Activated effector memory CD4-positive, alpha-beta T cell treated with Interleukin-2 at 50 U/mL for 16 hours (primary cell): Measurements from ENCODE around the gene MYEOV.

Experiments used
- DNase-seq: peaks from one replicate; pipeline ENCODE4 v3.0.0-alpha.2; 2020

The MYEOV gene

DNA sequence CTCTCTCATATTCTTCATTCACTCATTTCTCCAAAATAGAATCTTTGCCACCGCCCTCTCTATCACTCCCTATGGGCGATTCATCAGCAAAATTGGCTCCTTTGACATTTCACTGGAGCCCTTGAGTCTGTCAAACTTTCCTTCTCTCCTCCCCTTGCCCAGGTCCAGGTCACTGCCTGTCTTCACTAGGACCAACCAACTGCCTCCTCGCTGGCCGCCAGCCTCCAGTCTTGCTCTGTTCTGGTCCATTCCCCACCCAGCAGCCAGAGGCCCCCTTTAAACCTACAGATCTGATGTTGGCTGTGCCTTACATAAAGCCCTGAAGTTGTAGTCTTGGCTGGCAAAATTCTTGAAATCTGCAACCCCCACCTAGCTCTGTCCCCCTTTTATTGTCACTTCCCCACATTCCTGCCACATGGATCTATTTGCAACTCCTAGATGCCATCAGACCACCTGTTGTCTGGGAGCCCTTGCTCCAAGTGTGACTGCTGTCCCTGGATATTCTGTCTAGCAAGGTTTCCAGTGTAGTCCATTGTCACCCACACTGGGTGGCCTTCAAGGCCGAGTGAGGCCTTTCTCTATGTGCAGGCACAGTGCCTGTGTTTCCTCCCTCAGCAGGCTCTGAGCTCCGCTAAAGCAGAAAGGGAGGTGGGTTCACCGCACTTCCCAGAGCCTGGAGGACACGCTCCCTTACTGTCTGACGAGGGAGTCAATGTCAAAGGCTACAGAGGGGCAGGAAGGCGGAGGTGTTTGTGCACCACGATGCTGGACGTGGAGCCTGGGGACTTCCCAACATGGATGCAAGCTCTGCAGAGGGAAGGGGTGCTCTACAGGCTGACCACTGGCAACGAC, 25.5 kb downstream of the MYEOV start:
- DNase-seq = no peak

- DNase-seq = no peak
Observed at GRCh38 chr11:69320326-69320725, 26.4 kb downstream of the MYEOV start.

DNA sequence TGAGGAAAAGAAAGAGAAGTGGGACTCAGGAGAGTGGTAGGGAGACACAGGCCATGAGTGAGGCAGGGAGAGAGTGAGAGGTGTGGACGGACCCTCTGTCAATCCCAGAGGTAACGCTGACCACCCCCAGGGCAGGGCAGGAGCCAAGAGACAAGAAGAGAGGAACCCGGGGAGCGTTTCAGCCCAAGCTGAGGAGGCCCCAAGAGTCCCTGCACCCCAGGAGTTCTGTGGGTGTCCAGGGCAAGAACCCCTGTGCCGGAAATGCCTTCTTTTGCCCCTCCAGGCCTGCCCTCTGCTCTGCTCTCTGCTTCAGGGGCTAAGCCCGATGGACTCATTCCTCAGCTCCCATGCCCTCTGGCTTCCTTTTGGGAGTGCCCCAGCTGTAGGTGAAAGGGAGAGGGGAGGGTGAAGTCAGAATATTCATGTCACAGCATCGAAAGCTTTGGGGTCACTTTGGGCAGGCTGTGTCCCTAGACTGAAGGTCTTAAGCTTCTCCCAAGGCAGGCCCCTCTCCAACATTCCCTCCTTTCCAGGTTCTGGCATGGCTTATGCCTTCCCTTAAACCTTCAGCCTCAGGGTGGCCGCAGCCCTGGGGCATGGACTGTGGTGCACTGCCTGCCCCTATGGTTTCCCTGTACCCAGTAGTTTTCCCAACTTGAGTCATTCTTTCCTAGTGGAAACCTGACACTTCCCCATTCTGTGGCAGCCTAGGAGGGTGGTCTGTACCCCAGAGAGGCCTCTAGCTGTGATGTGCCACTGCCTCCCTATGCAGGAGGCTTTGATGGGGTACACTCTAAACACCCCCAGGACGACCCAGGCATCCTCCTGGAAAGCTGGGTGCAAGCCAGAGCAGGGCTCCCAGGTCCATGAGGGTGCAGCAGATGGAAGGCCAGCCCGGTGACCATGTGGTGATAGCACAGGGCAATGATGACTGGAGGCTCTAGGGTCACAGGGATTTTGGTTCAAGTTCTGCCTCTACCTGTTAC, 27.1 kb downstream of the MYEOV start:
- no peak for DNase-seq

- no peak for DNase-seq
Observed at GRCh38 chr11:69321877-69322361, 28.0 kb downstream of the MYEOV start.

- no peak for DNase-seq
Observed at GRCh38 chr11:69325446-69325845, 31.5 kb downstream of the MYEOV start.

GRCh38 chr11:69326622-69327219, 32.8 kb downstream of the MYEOV start:
- DNase-seq = no peak

DNA sequence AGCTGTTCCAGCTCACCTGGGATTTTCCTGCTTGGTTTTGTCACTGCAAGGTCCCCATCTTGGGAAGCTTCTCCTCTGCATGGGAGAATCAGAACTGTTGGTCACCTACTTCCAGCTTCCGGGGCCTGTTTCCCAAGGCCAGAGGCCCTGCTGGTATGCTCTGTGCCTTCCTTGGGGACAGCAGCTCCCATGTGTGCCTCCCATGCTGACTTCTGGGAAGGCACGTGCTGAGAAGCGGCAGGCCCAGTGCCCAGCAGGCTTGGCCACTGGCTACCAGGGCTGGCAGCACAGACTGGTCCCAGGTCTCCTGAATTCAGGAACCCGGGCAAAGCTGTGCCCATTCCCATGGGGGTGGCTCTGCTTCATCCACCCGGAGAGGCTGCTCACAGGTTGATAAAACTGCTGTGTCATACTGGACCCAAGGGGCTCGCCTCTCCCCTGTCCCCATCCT, 33.8 kb downstream of the MYEOV start:
- no peak for DNase-seq

DNA sequence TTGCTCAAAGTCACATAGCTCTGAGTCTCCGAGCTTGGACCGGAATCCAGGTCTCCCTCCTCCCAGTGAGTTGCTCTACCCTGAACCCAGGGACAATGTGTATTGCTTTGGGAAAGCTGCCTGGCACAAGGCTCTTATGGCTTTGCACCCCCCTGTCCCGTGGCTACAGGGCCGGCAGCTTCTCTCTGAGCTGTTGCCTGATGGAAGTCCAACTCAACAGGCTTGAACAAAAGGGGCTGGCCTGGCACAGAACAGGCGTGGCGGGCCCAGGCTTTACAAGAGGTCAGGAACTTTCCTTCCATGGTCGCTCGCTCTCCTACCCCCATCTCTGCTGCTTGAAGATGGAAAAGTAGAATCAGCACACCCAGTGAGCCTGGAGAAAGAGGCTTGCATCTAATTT, 34.3 kb downstream of the MYEOV start:
- no peak for DNase-seq

DNA sequence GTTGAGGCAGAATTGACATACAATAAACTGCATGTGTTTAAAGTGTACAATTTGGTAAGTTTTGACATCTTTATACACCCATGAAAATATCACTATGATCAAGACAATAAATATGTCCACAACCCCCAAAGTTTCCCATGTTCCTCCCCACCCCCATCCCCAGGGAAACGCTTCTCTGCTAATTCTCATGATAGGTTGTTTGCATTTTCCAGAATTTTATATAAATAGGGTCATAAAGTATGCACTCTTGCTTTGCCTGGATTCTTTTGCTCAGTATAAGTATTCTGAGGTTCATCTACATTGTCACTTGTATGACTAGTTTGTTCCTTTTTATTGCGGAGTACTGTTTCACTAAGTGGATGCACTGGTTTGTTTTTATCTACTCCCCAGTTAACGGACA, 35.6 kb downstream of the MYEOV start:
- DNase-seq = no peak

GRCh38 chr11:69330330-69330729, 36.4 kb downstream of the MYEOV start:
- no peak for DNase-seq

- no peak for DNase-seq
Observed at GRCh38 chr11:69333149-69333710, 39.3 kb downstream of the MYEOV start.

- no peak for DNase-seq
Observed at GRCh38 chr11:69333879-69334278, 39.9 kb downstream of the MYEOV start.

DNA sequence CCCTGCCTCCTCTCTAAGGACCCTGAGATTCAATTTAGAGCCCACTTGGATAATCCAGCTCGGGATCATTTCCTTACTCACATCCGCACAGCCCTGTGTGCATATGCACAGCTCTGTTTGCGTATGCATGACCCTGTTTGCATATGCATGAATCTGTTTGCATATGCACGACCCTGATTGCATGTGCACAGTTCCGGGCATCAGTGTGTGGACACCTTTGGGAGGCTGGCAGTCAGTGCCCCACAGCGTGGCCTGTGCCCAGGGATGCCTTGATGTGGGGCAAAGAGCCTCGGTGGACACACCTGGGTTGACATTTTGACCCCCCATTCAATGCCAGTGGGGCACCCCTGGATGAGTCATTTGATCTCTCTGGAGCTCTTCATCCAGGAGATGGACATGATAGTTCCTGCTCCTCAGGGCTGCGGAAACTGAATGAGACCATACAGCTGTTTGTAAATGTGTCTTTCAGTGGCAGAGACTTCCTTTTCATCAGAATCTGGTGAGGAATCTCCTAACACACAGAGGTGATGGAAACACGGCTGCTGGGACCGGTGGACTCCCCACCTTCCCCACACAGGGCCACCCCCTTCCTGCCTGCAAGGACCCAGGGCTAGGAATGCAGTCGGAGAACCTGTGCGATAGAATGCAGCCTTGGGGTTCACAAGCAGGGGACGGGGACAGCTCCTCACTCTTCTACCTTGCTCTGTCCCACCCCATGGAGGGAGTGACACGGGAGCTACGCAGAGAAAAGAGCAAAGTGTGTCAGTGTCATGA, 41.2 kb downstream of the MYEOV start:
- no peak for DNase-seq

GRCh38 chr11:69335781-69336405, 41.9 kb downstream of the MYEOV start:
- no peak for DNase-seq

GRCh38 chr11:69337211-69337721, 43.3 kb downstream of the MYEOV start:
- no peak for DNase-seq

DNA sequence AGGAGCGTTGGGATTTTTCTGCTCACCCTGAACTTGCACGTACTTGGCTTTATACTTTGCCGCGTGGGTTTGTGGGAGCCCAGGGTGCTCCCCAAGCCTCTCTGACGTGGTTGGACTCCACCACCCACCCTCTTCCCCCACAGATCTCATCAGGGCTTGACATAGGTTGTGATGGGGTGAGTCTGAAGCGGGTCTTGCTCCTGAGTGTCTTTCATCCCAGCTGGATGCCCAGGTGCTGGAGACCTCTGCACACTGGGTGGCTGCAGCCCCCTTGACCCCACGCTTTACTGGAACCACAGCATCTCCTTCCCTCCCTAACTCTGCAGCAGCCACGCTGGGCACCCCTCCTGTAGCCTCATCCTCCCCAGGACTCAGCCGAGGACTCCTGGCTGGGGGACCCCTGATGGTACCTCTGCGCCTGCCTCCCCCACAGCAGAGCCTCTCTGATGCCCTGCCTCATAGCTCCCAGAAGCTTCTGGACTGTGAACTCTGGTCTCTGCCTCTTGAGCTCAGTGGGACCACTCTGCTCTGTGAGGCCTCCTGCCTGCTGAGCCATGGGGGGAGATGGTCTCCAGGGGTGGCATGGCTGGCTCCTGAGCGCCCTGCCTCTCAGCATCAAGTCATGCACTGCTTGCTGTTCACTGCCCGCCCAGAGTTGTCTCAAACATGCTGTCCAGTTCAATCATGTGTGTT, 45.2 kb downstream of the MYEOV start:
- no peak for DNase-seq

DNA sequence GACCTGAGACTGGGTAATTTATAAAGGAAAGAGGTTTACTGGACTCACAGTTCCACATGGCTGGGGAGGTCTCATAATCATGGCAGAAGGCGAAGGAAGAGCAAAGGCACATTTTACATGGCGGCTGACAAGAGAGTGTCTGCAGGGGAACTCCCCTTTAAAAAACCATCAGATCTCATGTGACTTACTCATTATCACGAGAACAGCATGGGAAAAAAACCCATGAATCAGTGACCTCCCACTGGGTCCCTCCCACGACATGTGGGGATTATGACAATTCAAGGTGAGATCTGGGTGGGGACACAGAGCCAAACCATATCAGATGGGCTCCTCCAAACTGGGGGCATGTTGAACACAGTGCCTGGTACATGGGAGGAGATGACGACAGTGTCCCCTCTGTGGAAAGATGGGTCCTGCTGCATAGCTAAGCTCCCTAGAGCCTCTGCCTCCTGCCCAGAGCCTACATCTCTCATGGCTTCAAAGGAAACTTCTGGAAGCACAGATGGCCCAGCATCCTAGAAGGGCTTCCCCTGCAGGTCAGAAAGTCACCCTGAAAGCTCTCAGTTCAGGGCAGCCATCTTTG, 46.1 kb downstream of the MYEOV start:
- DNase-seq = no peak

DNA sequence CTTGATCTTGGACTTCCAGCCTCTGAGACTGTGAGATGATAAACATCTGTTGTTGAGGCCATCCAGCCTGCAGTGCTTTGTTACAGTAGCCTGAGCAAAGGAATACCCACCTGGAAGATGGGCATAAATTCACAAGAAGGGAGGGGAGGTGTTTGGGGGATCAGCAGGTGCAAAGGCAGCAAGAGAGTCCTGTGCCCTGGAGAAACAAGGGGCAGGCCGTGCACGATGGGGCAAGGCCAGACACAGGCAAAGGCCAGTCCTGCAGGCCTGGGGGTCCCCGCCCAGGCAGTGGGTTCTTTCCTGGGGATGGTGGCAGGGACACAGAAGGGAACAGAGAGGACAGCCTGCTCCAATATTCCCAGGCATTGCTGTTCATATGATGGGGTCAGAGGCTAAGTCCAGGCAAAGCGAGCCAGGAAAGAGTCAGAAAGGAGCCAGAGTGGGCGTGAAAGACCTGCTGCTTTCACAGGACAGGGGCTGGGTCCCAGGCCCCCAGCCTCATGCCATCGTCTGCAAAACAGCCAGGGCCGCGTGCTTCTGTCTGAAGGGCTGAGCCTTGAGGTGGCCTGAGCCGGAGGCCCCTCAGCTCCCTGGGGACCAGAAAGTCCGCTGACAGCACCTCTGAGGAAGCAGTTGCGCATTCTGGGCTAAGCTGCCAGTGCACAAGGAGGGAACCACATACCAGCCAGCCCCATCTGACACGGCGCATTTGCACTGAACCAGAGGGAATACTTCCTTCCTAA, 48.8 kb downstream of the MYEOV start:
- DNase-seq = no peak
